DND-41 (cell line): Measurements from ENCODE around the gene PNKP.

Source experiments
- ATAC-seq: fragments of 200-7000 bp; cut with Tn5 transposase; 3 replicates; pipeline ENCODE4 v1.9.1; 2021; ENCODE audit warnings: low read depth; ENCODE audit not compliant: insufficient read depth
- DNase-seq: peaks from one replicate; pipeline ENCODE4 v3.0.0-alpha.2; 2020
- H2AFZ ChIP-seq: 2 replicates; pipeline ENCODE4 v1.6.0; 2012; ENCODE audit warnings: low read depth, low read length
- H3K27ac ChIP-seq: 2 replicates; pipeline ENCODE4 v1.5.1; 2012; ENCODE audit warnings: low read length, inconsistent platforms
- H3K27me3 ChIP-seq: fragments of 200-600 bp; sonication (generic); 2 replicates; pipeline ENCODE4 v1.6.0; 2012; ENCODE audit warnings: low read length, mild to moderate bottlenecking, inconsistent platforms; ENCODE audit not compliant: insufficient read depth, poor library complexity
- H3K36me3 ChIP-seq: 2 replicates; pipeline ENCODE4 v1.5.1; 2012; ENCODE audit warnings: low read length, inconsistent platforms; ENCODE audit not compliant: insufficient read depth
- H3K4me1 ChIP-seq: 2 replicates; pipeline ENCODE4 v1.5.1; 2012; ENCODE audit warnings: mild to moderate bottlenecking, low read length; ENCODE audit not compliant: insufficient read depth
- H3K4me2 ChIP-seq: 2 replicates; pipeline ENCODE4 v1.6.0; 2012; ENCODE audit warnings: mild to moderate bottlenecking, moderate library complexity, low read length, inconsistent platforms; ENCODE audit not compliant: insufficient read depth
- H3K4me3 ChIP-seq, 2 experiments: fragments of 200-600 bp in 1 of 2; shearing (Covaris generic) in 1 of 2; 2 replicates each; pipeline ENCODE4 v1.5.1; 2012 to 2016; ENCODE audit warnings: inconsistent platforms in 2 of 2, low read length in 2 of 2, mild to moderate bottlenecking in 2 of 2, low read depth in 1 of 2, moderate library complexity in 1 of 2
- H3K79me2 ChIP-seq: 2 replicates; pipeline ENCODE4 v1.6.0; 2012; ENCODE audit warnings: low read length, inconsistent platforms; ENCODE audit not compliant: insufficient read depth
- H3K9ac ChIP-seq: 2 replicates; pipeline ENCODE4 v1.6.0; 2012; ENCODE audit warnings: low read depth, mild to moderate bottlenecking, inconsistent platforms, low read length, moderate library complexity
- H3K9me3 ChIP-seq: 2 replicates; pipeline ENCODE4 v1.5.1; 2012; ENCODE audit warnings: low read length, moderate library complexity, mild to moderate bottlenecking, inconsistent platforms; ENCODE audit not compliant: insufficient read depth, severe bottlenecking
- H4K20me1 ChIP-seq: 2 replicates; pipeline ENCODE4 v1.6.0; 2012; ENCODE audit warnings: low read length; ENCODE audit not compliant: insufficient read depth
- CTCF ChIP-seq: IDR thresholded peaks from 2 replicates; pipeline ENCODE4 v1.5.1; 2012; ENCODE audit warnings: borderline replicate concordance, low read length, moderate library complexity, mild to moderate bottlenecking; ENCODE audit not compliant: poor library complexity, severe bottlenecking; ENCODE audit errors: extremely low read depth
- EZH2 ChIP-seq: IDR thresholded peaks from 3 replicates; pipeline ENCODE4 v1.6.1; 2012; ENCODE audit warnings: borderline replicate concordance, low read depth, mild to moderate bottlenecking, moderate library complexity, low read length, inconsistent platforms; ENCODE audit not compliant: severe bottlenecking

PNKP gene

DNA sequence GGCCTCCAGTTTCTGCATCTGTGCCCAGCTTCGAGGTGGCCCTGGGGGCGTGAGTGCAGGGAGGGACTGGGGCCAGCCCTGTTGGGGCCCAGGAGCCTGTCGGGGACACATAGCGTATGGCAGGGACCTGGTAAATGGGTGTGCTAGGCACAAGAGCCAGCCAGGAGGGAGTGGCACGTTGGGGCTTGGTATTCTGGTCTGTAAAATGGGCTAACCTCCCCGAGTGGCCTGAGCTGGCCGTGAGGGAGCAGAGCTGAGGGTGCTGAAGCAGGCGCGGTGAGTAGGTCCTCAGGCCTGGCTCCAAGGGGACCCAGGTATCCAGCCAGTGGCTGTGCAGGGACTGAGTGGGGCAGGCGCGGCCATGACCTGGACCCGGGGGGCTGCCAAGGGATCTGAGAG, 12.1 kb downstream of the PNKP start:
- TF ChIP-seq CTCF: no peak
- no peak for TF ChIP-seq EZH2
- H4K20me1 ChIP-seq: peaks cover 78% of the 10 kb centered on the region
- ATAC-seq (no peak), DNase-seq (no peak)
- no peak overlapping the region for H3K4me3 ChIP-seq
- H3K36me3 ChIP-seq: peaks cover 78% of the 10 kb centered on the region
- peaks cover 27% of the 10 kb centered on the region for H3K4me1 ChIP-seq
- H3K9me3 ChIP-seq: no peaks in the 10 kb centered on the region
- no peak overlapping the region for H3K4me2 ChIP-seq
- H3K79me2 ChIP-seq: peaks cover 63% of the 10 kb centered on the region
- H3K9ac ChIP-seq: no peak overlapping the region
- no peak overlapping the region for H2AFZ ChIP-seq
- no peaks in the 10 kb centered on the region for H3K27me3 ChIP-seq
- no peak overlapping the region for H3K27ac ChIP-seq

GRCh38 chr19:49854378-49855263, 12.8 kb downstream of the PNKP start:
- DNase-seq: no peak
- H4K20me1 ChIP-seq: peaks cover 73% of the 10 kb centered on the region

GRCh38 chr19:49853852-49854377, 13.5 kb downstream of the PNKP start:
- ATAC-seq (no peak), DNase-seq (no peak)
- Histone ChIP-seq H3K9ac (no peak overlapping the region), H4K20me1 (peaks cover 68% of the 10 kb centered on the region), H3K4me3 (no peak overlapping the region), H2AFZ (no peak overlapping the region), H3K9me3 (no peaks in the 10 kb centered on the region), H3K27ac (no peak overlapping the region), H3K27me3 (no peaks in the 10 kb centered on the region), H3K79me2 (peaks cover 73% of the 10 kb centered on the region), H3K36me3 (peaks cover 67% of the 10 kb centered on the region), H3K4me2 (peak overlapping the region; percentile 82; the same call in 1 of the 2 replicates), H3K4me1 (peaks cover 40% of the 10 kb centered on the region)
- TF ChIP-seq CTCF: no peak
- TF ChIP-seq EZH2: no peak

More at GRCh38 chr19:49854378-49855263, 12.8 kb downstream of the PNKP start:
- no peaks in the 10 kb centered on the region for H3K27me3 ChIP-seq
- no peaks in the 10 kb centered on the region for H3K9me3 ChIP-seq
- ATAC-seq: no peak
- peaks cover 69% of the 10 kb centered on the region for H3K79me2 ChIP-seq
- H3K4me1 ChIP-seq: peaks cover 32% of the 10 kb centered on the region
- no peak overlapping the region for H2AFZ ChIP-seq
- no peak overlapping the region for H3K9ac ChIP-seq
- TF ChIP-seq EZH2 (no peak), CTCF (no peak)
- H3K36me3 ChIP-seq: peaks cover 71% of the 10 kb centered on the region
- no peak overlapping the region for H3K27ac ChIP-seq
- no peak overlapping the region for H3K4me3 ChIP-seq
- H3K4me2 ChIP-seq: 0 out of 2 replicates have a peak overlapping the region, but pooled peaks have one; percentile 82
